NCI-H82 (cell line): Measurements from ENCODE around the gene TM9SF2.

Experiments used
- DNase-seq: peaks from one replicate; lab custom pipeline; 2025; lab: John Stamatoyannopoulos, UW

The TM9SF2 gene

GRCh38 chr13:99577934-99578917 lies 77.0 kb downstream of the TM9SF2 start:
- peak; percentile 25 for DNase-seq

GRCh38 chr13:99580500-99581268 lies 79.4 kb downstream of the TM9SF2 start:
- no peak for DNase-seq

- no peak for DNase-seq
These were observed 81.2 kb downstream of the TM9SF2 start for GRCh38 chr13:99582511-99582910.

- DNase-seq = no peak
These were observed 84.3 kb downstream of the TM9SF2 start for GRCh38 chr13:99585609-99586008.

GRCh38 chr13:99587021-99587420 lies 85.7 kb downstream of the TM9SF2 start:
- no peak for DNase-seq

DNA sequence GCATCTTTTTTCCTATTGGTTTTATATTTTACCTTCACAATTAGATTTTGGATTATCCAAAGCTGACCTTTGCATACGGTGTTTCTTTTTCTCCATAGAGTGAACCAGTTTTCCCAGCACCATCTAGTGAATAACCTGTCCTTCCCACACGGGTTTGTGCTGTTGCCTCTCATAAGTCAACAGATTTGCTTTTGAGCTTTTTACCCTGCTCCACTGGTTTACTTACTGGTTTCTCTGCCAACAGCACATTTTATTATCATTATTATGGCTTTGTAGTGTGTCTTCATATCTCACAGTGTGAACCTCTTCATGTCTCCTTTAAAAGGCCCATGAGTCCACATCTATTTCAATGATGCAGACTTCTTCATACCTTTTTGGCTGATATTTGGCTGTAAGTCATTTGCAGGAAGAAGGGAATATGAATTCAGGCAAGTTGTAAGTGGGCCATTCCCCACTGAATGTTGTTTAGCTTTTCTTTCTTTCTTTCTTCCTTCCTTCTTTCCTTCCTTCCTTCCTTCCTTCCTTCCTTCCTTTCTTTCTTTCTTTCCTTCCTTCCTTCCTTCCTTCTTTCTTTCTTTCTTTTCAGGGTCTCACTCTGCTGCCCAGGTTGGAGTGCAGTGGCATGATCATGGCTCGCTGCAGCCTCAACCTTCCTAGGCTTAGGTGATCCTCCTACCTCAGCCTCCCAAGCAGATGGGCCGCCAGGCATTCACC lies 86.8 kb downstream of the TM9SF2 start:
- DNase-seq = no peak

DNA sequence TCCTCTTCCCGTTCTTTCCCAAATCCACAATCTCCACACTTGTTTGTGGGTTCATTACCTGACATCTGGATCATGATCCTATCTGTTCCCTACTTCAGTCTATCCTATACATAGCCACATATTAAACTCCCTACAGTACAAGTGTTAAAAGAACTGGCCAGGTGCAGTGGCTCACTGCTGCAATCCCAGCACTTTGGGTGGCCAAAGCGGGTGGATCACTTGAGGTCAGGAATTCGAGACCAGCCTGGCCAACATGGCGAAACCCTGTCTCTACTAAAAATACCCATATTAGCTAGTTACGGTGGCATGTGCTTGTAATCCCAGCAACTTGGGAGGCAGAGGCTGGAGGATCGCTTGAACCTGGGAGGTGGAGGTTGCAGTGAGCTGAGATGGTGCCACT lies 88.3 kb downstream of the TM9SF2 start:
- no peak for DNase-seq

DNA sequence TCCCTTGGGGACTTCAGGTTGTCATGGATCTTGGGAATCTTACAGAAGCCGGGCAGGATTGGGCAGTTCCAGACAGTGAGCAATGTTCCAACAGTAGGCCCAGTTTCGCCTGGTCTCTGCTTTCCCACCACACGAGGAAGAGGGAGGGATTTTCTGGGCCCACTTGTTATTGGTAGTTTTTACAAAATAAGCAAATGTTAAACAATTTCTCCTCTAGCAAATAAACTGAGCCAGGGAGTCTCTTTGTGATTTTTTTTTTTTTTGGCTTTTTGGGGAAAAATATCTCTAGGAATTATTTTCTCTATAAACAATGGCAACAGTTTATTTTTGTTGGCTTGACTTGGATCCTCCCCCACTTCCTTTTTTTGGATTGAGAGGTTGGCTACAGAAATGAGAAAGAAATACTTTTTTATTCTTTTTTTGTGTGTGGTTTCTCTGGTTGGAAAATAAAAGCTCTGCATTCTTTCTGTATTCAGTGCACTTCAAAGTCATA lies 89.3 kb downstream of the TM9SF2 start:
- no peak for DNase-seq

- DNase-seq = no peak
These were observed 94.9 kb downstream of the TM9SF2 start for GRCh38 chr13:99596180-99596579.

- peak; percentile 67 for DNase-seq
These were observed 99.0 kb downstream of the TM9SF2 start for GRCh38 chr13:99600318-99600717.

DNA sequence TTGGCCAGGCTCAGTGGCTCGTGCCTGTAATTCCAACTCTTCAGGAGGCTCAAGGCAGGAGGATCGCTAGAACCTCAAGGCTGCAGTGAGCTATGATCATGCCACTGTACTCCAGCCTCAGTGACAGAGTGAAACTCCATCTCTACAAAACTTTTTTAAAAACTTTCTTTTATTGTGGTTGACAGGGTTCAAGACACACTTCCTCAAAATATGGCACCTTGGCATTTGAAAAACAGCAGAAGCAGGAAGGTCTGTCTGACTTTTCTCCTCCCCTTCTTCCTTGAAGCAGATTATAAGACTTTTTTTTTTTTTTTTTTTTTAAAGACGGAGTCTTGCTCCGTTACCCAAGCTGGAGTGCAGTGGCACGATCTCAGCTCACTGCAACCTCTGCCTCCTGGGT lies 100.3 kb downstream of the TM9SF2 start:
- DNase-seq = no peak

DNA sequence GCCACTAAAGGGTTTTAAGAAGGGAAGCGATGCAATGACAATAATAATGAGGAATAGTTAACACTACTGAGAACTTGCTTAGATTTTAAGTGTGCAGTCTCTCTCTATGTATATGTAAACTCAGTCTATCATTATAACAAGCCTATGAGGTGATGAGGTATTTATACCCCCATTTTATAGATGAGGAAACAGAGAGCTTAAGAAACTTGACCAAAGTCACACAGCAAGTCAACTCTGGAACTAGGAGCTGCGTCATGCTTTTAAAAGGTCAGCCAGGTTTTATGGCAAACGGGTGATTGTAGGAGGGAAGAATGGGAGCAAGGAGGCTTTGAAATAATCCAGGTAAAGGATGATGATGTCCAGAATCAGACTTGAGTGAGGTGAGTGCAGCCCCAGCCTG lies 103.4 kb downstream of the TM9SF2 start:
- no peak for DNase-seq

DNA sequence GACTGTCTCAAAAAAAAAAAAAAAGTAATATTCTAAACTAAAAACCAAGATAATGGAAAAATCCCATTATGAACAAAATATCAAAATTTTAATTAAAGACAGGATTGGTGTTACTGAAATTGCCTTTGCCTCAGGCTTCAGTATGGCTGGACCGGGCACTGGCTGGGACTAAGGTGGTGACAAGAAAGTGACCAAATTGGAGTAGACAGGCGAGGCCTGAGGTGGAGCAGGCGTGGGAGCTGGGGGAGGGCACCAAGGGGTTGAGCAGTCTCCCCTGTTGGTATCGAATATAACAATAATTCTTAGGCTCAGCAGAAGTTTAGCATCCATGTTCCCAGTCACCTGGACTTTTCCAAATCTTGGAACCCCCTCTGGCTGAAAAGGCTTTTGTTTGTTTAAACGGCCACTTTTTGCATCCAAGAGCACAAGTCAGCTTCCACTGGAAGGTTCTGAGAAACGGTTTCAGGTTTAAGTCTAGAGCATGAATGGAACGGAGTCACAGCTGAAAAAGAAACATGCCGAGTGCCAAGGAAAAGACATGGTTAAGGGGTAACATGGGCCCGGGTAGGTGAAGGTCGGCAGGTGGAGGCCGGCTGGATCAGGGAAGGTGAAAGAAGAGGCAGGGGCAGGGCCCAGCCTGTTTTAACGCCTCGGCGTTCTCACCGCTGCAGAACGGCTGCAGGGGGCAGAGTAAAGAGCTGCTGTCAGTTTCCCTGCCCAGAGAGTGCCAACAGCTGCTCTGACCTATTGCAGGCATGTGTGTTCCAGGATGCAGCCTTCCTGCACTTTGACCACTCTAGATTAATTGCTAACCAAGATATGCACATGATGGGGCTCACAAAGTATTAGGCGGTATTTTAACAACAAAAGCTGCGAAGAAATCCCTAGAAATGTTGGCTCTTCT lies 104.4 kb downstream of the TM9SF2 start:
- DNase-seq = peak; percentile 77

- DNase-seq = peak; percentile 89
These were observed 105.2 kb downstream of the TM9SF2 start, which contains the start of gene CLYBL for GRCh38 chr13:99606324-99607066. Gene CLYBL (plus strand): TSS chr13:99606690.

DNA sequence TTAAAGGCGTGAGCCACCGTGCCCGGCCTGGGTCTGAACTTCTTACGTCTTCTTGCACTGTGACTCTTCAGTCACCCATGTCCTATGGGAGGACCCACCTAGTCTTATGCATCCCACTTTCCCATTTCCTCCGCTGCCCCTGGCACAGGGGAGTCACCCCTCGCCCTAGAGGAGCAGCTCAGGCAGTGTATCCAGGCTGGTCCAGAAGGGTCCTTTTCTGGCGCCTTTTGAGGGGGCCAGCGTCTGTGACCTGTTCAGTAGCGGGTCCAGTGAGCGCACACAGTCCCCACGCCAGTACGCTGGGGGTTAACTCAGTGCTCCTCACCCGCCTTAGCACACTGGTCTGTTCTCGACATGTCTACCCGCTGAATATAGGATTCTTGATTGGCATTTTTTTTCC lies 107.1 kb downstream of the TM9SF2 start:
- no peak for DNase-seq

GRCh38 chr13:99610702-99611289 lies 109.5 kb downstream of the TM9SF2 start:
- peak; percentile 22 for DNase-seq
